Stimulated activated CD8-positive, alpha-beta memory T cell treated with anti-CD3 and anti-CD28 coated beads, Interleukin-15, amount 100 ng/mL, for 48 hours (primary cell): ENCODE results near the gene ACTN1.

ENCODE experiments used
- DNase-seq, 2 donors: peaks; one replicate each; pipeline ENCODE4 v3.0.0-alpha.2; 2020; ENCODE audit warnings: low read depth in 2 of 2

Gene ACTN1

GRCh38 chr14:68936476-68936875, 42.6 kb downstream of the ACTN1 start:
- DNase-seq = no peak

GRCh38 chr14:68935761-68936214, 43.3 kb downstream of the ACTN1 start:
- no peak for DNase-seq

DNA sequence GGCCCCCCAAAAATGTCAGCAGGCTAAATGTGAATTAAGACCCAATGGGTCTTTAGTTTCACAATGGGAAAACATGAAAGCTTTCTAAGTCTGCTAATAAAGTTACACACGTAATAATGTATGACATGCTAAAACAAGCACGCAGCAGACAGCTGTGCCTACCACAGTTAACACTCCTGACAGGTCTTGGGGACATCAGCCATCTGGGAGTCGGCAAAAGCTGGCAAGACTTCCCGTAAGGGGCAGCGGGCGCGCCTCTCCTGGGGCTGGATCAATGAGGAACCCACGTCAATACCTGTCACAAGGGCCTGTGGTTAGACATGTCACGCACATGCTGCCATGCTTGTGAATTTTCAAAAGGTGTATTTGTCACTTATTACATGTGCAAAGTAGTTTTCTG, 45.0 kb downstream of the ACTN1 start:
- DNase-seq = no peak

- no peak for DNase-seq
Observed at GRCh38 chr14:68932686-68933085, 46.4 kb downstream of the ACTN1 start.

GRCh38 chr14:68932231-68932630, 46.9 kb downstream of the ACTN1 start:
- DNase-seq = no peak

DNA sequence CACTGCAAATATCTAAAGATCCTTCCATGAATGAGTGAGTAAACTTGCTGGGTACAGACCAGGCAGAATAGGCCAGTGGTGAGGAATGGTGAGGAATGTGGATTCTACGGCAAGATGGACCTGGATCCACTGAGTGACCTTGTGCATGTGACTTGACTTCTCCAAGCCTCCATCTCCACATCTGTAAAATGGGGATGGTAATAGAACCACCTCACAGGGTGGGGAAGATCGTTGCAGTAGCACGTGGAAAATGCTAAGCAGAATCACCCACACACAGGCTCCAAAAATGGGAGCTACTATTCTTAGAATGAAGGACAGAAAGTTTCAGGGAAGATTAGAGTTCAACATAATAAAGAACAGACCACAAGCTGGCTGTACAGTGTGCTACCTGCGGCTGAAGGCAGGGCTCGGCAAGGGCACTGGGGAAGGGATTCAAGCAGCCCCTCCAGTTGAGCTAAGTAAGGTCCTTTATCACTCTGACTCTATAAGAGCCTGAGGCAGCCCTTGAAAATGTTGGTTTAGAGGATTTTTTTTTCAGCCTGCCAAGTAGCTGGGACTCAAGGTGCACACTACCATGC, 47.5 kb downstream of the ACTN1 start:
- no peak for DNase-seq

DNA sequence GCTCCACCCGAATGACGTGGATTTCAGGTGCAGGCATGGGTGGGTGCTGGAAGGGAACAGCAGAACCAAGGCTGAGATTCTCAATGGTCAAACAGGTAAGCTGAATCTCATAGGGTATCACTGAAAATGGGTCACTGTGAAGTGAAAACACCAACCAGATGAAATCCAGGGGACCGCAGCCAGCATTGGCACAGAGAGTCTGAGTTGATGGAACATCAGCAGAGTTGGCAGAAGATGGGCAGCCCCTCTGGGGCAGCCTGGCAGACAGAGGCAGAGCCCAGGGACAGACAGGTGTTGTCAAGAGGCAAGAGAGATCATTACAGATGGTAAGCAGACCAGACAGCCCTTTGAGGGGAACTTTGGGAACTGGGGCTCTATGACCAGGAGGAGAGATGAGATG, 48.0 kb downstream of the ACTN1 start:
- no peak for DNase-seq

DNA sequence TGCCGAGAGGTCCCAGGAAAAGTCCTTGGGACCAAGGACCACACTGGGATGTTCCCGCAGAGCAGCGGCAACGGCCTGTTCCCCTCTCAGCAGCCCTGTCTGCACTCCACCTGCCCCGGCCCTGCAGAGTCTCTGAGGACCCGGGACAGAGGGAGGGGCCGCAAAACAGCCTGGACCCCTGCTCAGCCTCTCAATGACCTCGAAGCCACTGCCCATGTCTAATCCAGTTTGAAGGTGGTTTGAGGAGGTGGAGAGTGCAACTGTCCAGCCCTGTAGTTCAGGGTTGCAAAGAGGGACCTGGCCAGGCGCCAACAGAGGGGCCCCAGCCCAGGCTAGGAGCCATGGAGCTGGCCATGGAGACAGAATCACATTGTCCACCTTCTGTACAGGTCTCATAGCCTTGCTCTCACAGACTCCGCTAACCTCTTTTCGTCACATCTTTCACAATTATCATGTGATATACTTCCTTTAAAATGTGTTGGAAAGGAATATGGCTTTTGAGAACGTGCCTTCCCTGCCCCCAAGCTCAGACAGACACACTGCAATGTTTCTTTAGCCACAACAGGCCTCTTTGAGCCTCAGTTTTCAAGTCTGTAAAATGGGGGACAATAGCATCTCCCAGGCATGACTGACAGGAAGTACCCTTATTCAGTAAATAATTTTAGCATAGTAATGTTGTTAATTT, 49.3 kb downstream of the ACTN1 start:
- no peak for DNase-seq

DNA sequence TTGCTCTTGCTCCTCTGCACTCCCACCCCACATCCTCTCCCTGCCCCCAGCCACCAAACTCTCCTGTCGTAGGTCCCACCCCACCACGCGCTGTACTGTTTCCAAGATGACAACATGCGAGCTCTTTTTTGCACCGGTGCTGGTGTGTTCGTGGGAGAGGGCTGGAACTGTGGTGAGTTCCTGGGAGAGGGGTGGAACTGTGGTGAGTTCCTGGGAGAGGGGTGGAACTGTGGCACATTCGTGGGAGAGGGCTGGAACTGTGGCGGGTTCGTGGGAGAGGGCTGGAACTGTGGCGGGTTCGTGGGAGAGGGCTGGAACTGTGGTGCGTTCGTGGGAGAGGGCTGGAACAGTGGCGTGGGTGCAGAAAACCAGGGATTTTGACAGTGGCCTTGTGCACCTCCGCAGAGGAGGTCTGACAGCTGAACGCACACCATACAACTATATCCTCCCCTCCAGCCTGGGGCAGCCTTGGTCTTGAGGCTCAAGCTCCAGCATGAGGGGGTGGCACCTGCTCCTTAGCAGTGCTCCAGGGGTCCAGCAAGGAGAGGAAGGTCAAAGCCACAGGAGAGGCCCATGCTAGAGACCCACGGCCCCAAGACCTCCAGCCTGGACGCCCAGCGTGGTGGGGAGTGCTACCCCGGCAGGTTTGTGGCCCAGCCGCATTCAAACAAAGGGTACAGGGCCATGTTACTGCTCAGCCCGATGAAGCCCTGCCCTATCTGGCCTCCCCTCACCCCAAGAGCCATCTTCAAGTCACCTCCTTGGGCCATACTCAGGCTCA, 50.1 kb downstream of the ACTN1 start:
- DNase-seq = no peak

DNA sequence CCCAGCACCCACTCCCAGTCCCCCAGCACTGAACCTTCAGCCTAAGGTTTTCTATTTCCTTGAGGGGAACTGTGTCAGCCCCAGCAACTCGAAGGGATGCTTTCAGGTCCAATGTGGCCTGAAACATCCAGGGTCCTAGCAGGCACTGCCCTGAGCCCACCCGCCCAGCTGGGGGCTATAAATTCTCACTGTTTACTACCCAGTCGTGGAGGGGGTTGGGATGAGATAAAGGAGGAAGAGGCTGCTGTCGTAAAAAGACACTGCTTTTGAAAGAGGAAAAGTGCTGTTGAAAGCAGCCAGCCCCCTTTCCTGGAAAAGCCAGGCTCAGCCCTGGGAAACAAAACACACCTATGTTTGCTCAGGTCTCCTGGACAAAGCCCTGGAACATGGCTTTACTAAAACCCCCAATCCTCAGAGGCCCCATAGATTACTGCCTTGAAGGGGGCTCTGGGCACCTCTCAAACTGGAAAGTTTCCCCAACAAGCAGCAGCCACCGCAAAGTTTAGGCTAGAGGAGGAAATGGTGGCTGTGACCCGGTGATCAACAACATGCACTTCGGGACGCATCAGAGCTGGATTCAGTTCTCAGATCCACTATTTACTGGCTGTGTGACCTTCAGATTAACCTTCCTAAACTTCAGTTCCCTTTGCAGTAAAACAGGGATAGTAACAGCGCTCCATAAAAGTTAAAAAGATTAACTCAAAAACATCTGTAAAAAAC, 51.0 kb downstream of the ACTN1 start:
- DNase-seq = no peak

DNA sequence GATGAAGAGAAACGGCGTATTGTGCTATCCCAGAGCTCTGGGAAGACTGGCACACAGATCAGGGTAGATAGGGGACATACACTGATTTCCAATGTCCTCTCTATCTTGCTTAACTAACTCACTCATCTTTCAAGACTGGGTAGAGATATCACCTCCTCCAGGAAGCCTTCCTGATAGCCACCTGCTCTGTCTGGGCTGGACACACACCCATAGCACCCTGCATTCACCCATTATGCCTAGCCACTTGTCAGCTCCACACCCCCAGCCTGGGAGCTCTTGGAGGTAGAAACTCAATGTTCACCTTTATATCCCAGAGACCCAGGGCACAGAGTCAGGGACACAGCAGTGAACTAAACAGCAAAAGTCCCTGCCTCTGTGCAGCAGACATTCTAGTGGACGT, 52.0 kb downstream of the ACTN1 start:
- DNase-seq = no peak

- DNase-seq = no peak
Observed at GRCh38 chr14:68926236-68926635, 52.9 kb downstream of the ACTN1 start.

GRCh38 chr14:68925373-68925772, 53.7 kb downstream of the ACTN1 start:
- DNase-seq = no peak

- DNase-seq = no peak
Observed at GRCh38 chr14:68924186-68925158, 54.6 kb downstream of the ACTN1 start.

DNA sequence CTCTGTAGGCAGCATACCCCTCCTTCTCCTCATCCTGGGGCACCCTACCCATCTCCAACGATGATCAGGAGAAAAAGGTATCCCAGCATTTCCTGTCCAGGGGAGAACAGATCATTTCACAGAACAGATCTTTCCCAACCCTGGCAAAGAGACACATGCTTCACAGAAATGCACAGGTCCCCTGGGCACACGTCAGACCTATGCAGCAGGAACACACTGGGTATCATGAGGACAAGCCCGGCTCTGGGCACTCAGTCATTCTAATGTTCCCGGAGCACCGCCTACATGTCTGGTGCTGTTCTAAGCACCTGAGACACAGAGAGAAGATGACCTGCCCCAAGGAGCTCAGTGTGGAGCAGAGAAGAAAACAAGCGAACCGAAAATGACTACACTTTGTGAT, 56.2 kb downstream of the ACTN1 start:
- no peak for DNase-seq

GRCh38 chr14:68922201-68922621, 56.9 kb downstream of the ACTN1 start:
- DNase-seq = no peak

GRCh38 chr14:68921666-68922065, 57.4 kb downstream of the ACTN1 start:
- no peak for DNase-seq

DNA sequence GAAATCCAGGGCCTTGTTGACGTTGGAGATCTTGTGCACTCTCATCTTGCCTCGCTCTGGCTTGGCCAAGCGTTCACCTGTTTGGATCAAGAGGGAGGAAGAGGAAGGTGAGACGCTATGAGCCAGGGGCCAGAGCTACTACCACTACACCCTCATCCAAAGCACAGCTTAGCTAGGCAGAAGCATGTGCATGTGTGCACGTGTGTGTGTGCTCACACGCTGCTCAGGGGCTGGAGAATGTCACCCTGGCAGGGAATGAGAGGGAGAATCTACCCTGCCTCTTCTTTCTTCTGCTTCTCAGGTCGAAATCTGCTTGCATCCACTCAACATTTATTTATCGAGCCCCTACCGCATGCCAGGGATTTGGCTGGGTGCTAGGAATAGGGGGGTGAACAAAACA, 58.1 kb downstream of the ACTN1 start:
- DNase-seq = no peak

DNA sequence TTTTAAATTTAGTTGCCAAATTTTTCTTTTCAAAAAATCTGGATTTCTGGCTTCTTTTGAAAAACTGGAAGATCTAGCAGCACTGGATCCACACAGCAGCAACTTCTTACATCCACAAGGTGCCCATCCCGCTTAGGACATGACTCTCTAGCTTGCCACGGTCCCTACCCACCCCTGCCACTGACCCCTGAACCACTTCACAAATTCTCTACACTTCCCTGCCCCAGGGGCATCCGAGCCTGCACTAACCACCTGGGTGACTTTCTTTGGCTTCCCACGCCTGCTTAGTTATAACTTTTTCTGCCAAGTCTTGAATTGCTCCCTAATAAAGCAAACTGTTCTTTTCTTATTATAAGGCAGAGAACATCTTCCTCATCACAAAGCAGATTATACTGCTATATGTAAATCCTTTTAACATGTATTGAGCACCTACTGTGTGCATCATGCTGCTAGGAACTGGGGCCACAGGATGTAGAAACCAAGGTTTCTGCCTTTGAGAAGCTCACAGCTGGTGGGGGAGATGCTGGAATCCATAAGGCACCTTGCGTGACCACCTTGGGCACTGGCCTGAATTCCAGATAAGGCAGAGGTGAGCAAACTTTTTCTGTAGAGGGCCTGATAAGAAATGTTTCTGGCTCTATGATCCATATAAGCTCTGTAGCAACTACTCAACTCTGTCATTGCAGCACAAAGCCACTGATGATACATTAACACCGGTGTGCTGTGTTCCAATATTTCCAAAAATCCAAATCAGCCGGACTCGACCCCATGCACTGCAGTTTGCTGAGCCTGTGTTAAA, 59.8 kb downstream of the ACTN1 start:
- no peak for DNase-seq

DNA sequence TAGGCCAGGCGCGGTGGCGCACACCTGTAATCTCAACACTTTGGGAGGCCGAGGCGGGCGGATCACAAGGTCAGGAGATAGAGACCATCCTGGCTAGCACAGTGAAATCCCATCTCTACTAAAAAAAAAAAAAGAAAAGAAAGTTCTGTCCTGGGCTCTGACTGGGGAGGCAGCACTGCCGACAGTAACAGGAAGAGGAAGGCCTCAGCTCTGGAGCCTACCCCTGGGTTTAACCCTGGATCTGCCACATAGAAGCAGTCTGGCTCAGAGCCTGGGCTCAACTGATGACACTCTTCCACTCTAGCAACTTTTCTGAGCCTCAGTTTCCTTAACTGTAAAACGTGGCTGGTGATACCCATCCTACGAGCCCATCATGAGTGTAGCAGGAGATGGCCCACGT, 60.5 kb downstream of the ACTN1 start:
- DNase-seq = no peak
